GM21825 (cell line): ENCODE results near the gene C1QTNF1.

Experiments used
- ATAC-seq: cut with Tn5 transposase; IDR thresholded peaks from one replicate; pipeline ENCODE4 v1.9.1; 2021; ENCODE audit warnings: mild to moderate bottlenecking, moderate library complexity; ENCODE audit not compliant: unreplicated experiment

C1QTNF1 gene

DNA sequence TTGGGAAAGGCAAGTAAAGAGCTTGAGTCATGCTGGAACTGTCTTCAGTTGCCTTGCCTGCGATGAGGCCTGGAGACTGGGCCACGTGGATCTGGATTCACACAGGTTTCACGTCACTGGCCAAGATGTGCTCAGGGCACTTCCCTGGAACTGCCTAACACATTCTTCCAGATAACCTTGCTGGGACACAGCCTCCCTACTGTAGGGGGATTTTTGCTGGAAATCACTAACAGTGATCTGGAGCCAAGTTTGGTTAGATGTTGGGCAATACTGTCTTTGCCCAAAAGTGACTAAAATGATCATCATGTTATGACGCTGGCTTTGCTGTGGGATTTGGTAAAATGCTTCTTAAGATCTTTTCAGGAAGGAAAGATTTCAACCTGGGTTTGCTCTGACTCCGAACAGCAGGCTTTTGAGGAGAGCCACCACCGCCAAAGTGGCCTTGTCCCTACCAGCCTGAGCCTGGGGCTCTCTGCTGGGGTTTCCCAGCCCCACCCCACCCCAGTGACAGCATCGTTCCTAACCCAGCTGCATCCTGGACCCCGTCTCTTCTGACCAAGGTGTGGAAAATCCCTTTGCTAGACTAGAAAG lies 14.7 kb downstream of the C1QTNF1 start:
- ATAC-seq: no peak

DNA sequence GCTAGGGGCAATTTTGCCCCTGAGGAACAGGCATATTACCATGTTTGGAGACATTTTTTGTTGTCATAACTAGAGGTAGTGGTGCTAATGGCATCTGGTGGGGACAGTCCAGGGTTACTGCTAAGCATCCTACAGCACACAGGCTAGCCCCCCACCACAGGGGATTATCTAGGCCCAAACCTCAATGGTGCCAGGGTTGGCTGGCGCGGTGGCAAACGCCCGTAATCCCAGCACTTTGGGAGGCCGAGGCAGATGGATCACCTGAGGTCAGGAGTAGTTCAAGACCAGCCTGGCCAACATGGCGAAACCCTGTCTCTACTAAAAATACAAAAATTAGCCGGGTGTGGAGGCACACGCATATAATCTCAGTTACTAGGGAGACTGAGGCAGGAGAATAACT lies 15.2 kb downstream of the C1QTNF1 start:
- ATAC-seq: no peak

- no peak for ATAC-seq
Measured at GRCh38 chr17:79039886-79040285, 15.9 kb downstream of the C1QTNF1 start.

- ATAC-seq: no peak
Measured at GRCh38 chr17:79041041-79041570, 17.1 kb downstream of the C1QTNF1 start.

DNA sequence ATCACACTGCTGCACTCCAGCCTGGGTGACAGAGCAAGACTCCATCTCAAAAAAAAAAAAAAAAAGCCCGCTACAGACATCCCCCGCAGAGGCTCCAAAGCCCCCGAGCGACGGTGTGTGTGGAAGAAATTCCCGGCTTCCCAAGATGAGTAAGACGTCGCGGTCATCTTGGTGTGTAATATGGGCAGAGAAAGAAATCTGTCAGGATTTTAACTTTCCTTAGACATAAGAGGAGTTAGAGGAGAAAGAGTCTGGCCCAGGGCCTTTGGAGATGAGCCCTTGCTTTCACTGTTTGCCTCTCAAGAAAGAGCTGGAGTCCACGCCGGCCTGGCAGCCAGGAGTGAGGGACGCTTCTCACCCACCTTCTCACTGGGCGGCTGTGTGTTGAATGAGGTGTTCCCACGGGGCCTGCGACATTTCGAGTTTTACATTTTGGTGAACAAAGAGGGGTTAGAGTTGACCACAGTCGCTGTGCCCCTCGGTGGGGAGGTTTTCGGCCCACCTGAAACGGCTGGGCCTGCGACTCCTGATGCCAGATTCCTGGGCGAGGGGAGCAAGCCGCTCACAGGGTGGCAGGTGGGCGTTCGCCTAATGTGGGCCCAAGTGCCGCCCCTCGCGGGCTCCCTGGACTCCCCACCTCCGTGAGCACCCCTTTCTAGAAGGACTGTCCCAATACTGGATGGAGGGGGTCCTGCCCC lies 17.9 kb downstream of the C1QTNF1 start:
- ATAC-seq: no peak

DNA sequence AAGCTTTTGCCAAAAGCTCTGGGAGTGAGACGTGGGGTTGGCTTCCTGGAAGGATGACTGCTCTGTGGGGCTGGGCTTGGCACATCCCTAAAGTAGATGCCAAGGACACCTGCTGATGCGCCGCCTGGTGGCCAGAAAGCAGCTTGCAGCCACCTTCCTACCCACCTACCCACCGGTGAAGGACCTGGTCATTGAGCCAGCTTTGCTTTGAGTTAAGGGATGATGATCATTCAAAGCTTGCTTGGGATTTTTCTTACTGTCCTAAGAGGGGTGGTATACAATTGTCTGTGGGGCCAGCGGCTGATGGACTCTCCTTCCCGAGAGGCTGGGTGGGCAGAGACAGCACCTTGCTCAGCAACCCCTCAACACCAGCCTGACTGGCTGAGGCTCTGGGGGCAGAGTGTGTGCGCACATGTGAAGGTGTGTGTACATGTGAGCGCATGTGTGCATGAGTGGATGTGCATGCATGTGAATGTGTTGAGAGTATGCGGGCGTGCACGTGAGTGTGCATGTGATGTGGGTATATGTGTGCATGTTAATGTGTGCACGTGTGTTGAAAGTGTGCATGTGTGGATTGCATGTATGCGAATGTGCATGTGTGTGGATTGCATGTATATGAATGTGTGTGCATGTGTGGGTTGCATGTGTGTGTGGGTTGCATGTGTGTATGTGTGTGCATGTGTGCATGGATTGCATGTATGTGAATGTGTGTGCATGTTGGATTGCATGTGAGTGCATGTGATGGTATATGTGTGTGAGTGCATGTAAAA lies 18.6 kb downstream of the C1QTNF1 start:
- no peak for ATAC-seq

GRCh38 chr17:79043191-79043930 lies 19.4 kb downstream of the C1QTNF1 start:
- ATAC-seq: no peak

DNA sequence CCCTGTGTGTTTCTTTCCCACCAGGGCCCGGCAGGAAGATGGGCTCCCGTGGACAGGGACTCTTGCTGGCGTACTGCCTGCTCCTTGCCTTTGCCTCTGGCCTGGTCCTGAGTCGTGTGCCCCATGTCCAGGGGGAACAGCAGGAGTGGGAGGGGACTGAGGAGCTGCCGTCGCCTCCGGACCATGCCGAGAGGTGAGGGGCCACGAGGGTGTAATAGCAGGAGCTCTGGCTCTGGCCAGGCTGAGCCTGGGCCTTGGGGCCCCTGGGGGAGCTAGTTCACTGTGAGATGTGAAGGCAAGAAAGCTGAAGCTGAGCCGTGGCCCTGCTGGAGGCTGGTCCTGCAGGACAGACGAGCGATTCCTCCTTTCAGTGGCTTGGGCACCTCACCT lies 20.0 kb downstream of the C1QTNF1 start:
- no peak for ATAC-seq

- no peak for ATAC-seq
Measured at GRCh38 chr17:79044462-79044861, 20.5 kb downstream of the C1QTNF1 start.

DNA sequence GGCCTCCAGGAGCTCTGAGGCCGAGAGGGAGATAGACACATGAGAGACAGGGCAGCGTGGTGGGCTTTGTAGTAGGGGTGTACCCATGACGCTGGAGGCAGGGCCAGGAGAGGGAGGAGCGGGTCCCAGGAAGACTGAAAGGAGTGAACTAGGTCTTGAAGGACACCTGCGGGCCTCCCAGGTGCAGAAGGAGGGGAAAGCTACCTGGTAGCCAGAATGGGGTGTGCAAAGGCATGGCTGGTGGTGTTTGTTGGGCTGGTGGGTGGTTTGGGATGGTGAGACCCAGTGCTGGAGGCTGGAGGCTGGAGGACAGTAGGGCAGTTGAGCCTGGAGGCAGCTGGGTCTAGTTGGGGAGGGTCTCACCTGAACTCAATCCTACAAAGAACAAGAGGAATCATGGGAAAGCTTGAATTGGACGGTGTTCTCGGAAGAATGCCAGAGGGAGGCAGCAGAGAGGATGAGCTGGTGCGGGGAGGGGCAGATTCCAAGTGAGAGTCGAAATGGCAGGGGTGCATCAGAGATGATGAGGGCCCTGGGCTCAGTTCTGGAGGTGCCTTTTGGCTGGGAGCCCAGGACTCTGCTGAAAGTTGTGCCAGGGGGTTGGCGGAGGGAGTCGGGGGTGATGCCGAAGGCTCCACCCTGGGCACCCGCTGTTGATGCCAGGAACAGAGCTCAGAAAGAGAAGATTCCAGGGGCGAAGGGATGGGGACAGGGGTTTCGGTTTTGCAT lies 21.2 kb downstream of the C1QTNF1 start:
- no peak for ATAC-seq

- ATAC-seq: no peak
Measured at GRCh38 chr17:79045842-79046196, 21.9 kb downstream of the C1QTNF1 start.

- ATAC-seq: no peak
Measured at GRCh38 chr17:79046197-79046915, 22.4 kb downstream of the C1QTNF1 start.

GRCh38 chr17:79046916-79047280 lies 22.9 kb downstream of the C1QTNF1 start:
- ATAC-seq: no peak

DNA sequence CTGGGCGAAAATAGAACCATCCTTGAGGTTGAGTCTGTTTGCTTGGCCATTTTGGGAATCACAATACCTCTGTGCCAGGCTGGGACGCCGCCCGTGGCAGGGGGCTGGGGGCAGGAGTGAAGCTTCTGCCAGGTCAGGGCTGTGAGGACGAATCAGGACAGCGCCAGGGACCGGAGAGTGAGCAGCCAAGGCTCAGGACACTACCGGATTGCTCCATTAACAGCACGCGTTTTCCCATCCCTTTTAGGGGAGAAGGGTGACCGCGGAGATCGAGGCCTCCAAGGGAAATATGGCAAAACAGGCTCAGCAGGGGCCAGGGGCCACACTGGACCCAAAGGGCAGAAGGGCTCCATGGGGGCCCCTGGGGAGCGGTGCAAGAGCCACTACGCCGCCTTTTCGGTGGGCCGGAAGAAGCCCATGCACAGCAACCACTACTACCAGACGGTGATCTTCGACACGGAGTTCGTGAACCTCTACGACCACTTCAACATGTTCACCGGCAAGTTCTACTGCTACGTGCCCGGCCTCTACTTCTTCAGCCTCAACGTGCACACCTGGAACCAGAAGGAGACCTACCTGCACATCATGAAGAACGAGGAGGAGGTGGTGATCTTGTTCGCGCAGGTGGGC lies 23.4 kb downstream of the C1QTNF1 start:
- ATAC-seq: no peak

- ATAC-seq: no peak
Measured at GRCh38 chr17:79047923-79048825, 24.2 kb downstream of the C1QTNF1 start.

- ATAC-seq: no peak
Measured at GRCh38 chr17:79048826-79049755, 25.1 kb downstream of the C1QTNF1 start.

GRCh38 chr17:79049821-79050220 lies 25.9 kb downstream of the C1QTNF1 start:
- ATAC-seq: no peak
